ENCODE results near the gene B4GALNT4. TPM values are rescaled to one million over a fixed set of nuclear protein-coding genes. Genes with fewer than 3 reads are reported as not detected.
A peak's percentile ranks its signal among the peaks of the same experiment; 100 is the strongest.
"Not testable (repeated sequence)": the region's sequence is repeated elsewhere in the genome, so short reads cannot be mapped to it uniquely, and the experiment has no call there.

The B4GALNT4 gene
- total and polyA plus RNA-seq, 2 experiments from 2014 or later = 2.3 to 16.5 TPM

GRCh38 chr11:360326-361280 is 8.7 kb upstream of the B4GALNT4 start:
- WGBS, 2 experiments (ENCODE audit: low coverage in 1 of 2, low lambda C conversion rate in 2 of 2, missing lambda C conversion rate in 2 of 2) = 65 to 71% methylated on average over 22 of the region's 22 CpGs
- H3K9me3 ChIP-seq (ENCODE audit: low read depth) = no peaks in the 10 kb centered on the region

GRCh38 chr11:362642-363442 is 6.5 kb upstream of the B4GALNT4 start:
- in situ Hi-C loops (cut with MboI) = no loop called here

More at GRCh38 chr11:360326-361280, 8.7 kb upstream of the B4GALNT4 start:
- TF ChIP-seq EZH2phosphoT487 (IDR thresholded peaks at IDR 0.05; ENCODE audit: insufficient read depth, low read depth) = no peak
- no peak for TF ChIP-seq EZH2 (IDR thresholded peaks at IDR 0.05; ENCODE audit: insufficient read depth, poor library complexity, severe bottlenecking)
- Histone ChIP-seq H3F3A (ENCODE audit: insufficient read depth) (peaks cover 5% of the 10 kb centered on the region; the same call in 1 of the 2 replicates), H3K4me3 (no peak overlapping the region), H3K27ac (no peak overlapping the region), H3K36me3 (ENCODE audit: low read depth) (no peaks in the 10 kb centered on the region), H3K9me2 (ENCODE audit: insufficient read depth) (no peaks in the 10 kb centered on the region), H4K20me1 (ENCODE audit: insufficient read depth) (no peaks in the 10 kb centered on the region), H3K9ac (no peak overlapping the region), H3K27me3 (replicated peaks; ENCODE audit: insufficient read depth) (no peaks in the 10 kb centered on the region), H2AFZ (no peak overlapping the region), H3K79me2 (ENCODE audit: insufficient read depth) (no peaks in the 10 kb centered on the region), H3K4me1 (ENCODE audit: insufficient read depth) (peaks cover 6% of the 10 kb centered on the region), H3K4me2 (ENCODE audit: unreplicated experiment) (no peak overlapping the region)
- in situ Hi-C loops (cut with MboI) = no loop called here
- no peak for DNase-seq

GRCh38 chr11:363443-363805 is 5.9 kb upstream of the B4GALNT4 start:
- H4K20me1 ChIP-seq (ENCODE audit: insufficient read depth); H3K4me1 ChIP-seq (ENCODE audit: insufficient read depth); H3K9me3 ChIP-seq (ENCODE audit: low read depth); H3F3A ChIP-seq (ENCODE audit: insufficient read depth); H3K27ac ChIP-seq; H2AFZ ChIP-seq; H3K79me2 ChIP-seq (ENCODE audit: insufficient read depth); in situ Hi-C loops (cut with MboI); H3K4me2 ChIP-seq (ENCODE audit: unreplicated experiment); H3K9me2 ChIP-seq (ENCODE audit: insufficient read depth); H3K36me3 ChIP-seq (ENCODE audit: low read depth); H3K9ac ChIP-seq; H3K4me3 ChIP-seq; DNase-seq: not testable (repeated sequence)
- 15% methylated on average over 21 of the region's 22 CpGs; no CpG with 5 or more reads in 1 of the 2 experiments for WGBS, 2 experiments (ENCODE audit: low coverage in 1 of 2, low lambda C conversion rate in 2 of 2, missing lambda C conversion rate in 2 of 2)
- peaks cover 12% of the 10 kb centered on the region for H3K27me3 ChIP-seq (replicated peaks; ENCODE audit: insufficient read depth)

More at GRCh38 chr11:362642-363442, 6.5 kb upstream of the B4GALNT4 start:
- H3K4me1 ChIP-seq (ENCODE audit: insufficient read depth) = peaks cover 4% of the 10 kb centered on the region; the same call in 1 of the 2 replicates
- no peak for TF ChIP-seq EZH2 (IDR thresholded peaks at IDR 0.05; ENCODE audit: insufficient read depth, poor library complexity, severe bottlenecking)
- no peak for TF ChIP-seq EZH2phosphoT487 (IDR thresholded peaks at IDR 0.05; ENCODE audit: insufficient read depth, low read depth)
- no peak overlapping the region for H3K4me3 ChIP-seq
- 34 to 66% methylated on average over 10 to 24 of the region's 36 CpGs for whole genome bisulfite sequencing, 2 experiments (ENCODE audit: low coverage in 1 of 2, low lambda C conversion rate in 2 of 2, missing lambda C conversion rate in 2 of 2)
- no peak overlapping the region for H3K9ac ChIP-seq
- DNase-seq = no peak
- no peak overlapping the region for H3K27ac ChIP-seq
- no peaks in the 10 kb centered on the region for H3K9me2 ChIP-seq (ENCODE audit: insufficient read depth)
- H2AFZ ChIP-seq = no peak overlapping the region
- no peaks in the 10 kb centered on the region for H3K9me3 ChIP-seq (ENCODE audit: low read depth)
- no peaks in the 10 kb centered on the region for H3K36me3 ChIP-seq (ENCODE audit: low read depth)
- no peaks in the 10 kb centered on the region for H3F3A ChIP-seq (ENCODE audit: insufficient read depth)
- no peak overlapping the region for H3K4me2 ChIP-seq (ENCODE audit: unreplicated experiment)
- no peaks in the 10 kb centered on the region for H3K79me2 ChIP-seq (ENCODE audit: insufficient read depth)
- H3K27me3 ChIP-seq (replicated peaks; ENCODE audit: insufficient read depth) = peaks cover 6% of the 10 kb centered on the region
- no peaks in the 10 kb centered on the region for H4K20me1 ChIP-seq (ENCODE audit: insufficient read depth)

- no peak overlapping the region for H3K9ac ChIP-seq
- whole genome bisulfite sequencing, 2 experiments (ENCODE audit: low coverage in 1 of 2, low lambda C conversion rate in 2 of 2, missing lambda C conversion rate in 2 of 2) = 29 to 32% methylated on average over 24 of the region's 24 CpGs
- H3K4me3 ChIP-seq = no peak overlapping the region
- H3K27ac ChIP-seq = no peak overlapping the region
- no peak overlapping the region for H2AFZ ChIP-seq
- H3K79me2 ChIP-seq (ENCODE audit: insufficient read depth) = no peaks in the 10 kb centered on the region
- no peak for TF ChIP-seq EZH2phosphoT487 (IDR thresholded peaks at IDR 0.05; ENCODE audit: insufficient read depth, low read depth)
- TF ChIP-seq EZH2 (IDR thresholded peaks at IDR 0.05; ENCODE audit: insufficient read depth, poor library complexity, severe bottlenecking) = no peak
- H3K9me2 ChIP-seq (ENCODE audit: insufficient read depth) = no peaks in the 10 kb centered on the region
- peaks cover 13% of the 10 kb centered on the region for H3K27me3 ChIP-seq (replicated peaks; ENCODE audit: insufficient read depth)
- peaks cover 4% of the 10 kb centered on the region; the same call in 1 of the 2 replicates for H3K4me1 ChIP-seq (ENCODE audit: insufficient read depth)
- in situ Hi-C loops (cut with MboI) = no loop called here
- peak; percentile 84 for DNase-seq
- no peaks in the 10 kb centered on the region for H3K36me3 ChIP-seq (ENCODE audit: low read depth)
- no peak overlapping the region for H3K4me2 ChIP-seq (ENCODE audit: unreplicated experiment)
- no peaks in the 10 kb centered on the region for H3F3A ChIP-seq (ENCODE audit: insufficient read depth)
- H4K20me1 ChIP-seq (ENCODE audit: insufficient read depth) = no peaks in the 10 kb centered on the region
- no peaks in the 10 kb centered on the region for H3K9me3 ChIP-seq (ENCODE audit: low read depth)
Measured at GRCh38 chr11:363948-364761, 5.1 kb upstream of the B4GALNT4 start.
